Activated CD4-positive, alpha-beta T cell treated with anti-CD3 and anti-CD28 coated beads for 36 hours (primary cell): ENCODE measurements around the gene SF3A1. TPM values are rescaled to one million over a fixed set of nuclear protein-coding genes. Genes with fewer than 3 reads are reported as not detected.

Experiments
- ATAC-seq: fragments of 200-7000 bp; cut with Tn5 transposase; one replicate; pipeline ENCODE4 v1.10.0; 2021; ENCODE audit warnings: mild to moderate bottlenecking, moderate library complexity
- CTCF ChIA-PET: fragments of 350-600 bp; sonication (Branson Sonifier 250); formaldehyde crosslinking; loops from one replicate; lab custom pipeline; 2021; ENCODE audit warnings: antibody characterized with exemption; lab: Charles Lee
- POLR2A ChIA-PET: fragments of 350-600 bp; sonication (Branson Sonifier 250); formaldehyde crosslinking; loops from one replicate; lab custom pipeline; 2021; ENCODE audit warnings: antibody characterized with exemption, inconsistent platforms; lab: Charles Lee
- DNase-seq: peaks from one replicate; pipeline ENCODE4 v3.0.0-alpha.2; 2020
- H3K27ac Mint-ChIP-seq: one replicate; pipeline ENCODE4 v1.8.0; 2021; ENCODE audit warnings: mixed read lengths
- H3K27me3 Mint-ChIP-seq: one replicate; pipeline ENCODE4 v1.8.0; 2021; ENCODE audit warnings: mixed read lengths
- H3K36me3 Mint-ChIP-seq: one replicate; pipeline ENCODE4 v1.8.0; 2021; ENCODE audit warnings: low read depth, mixed read lengths
- H3K4me1 Mint-ChIP-seq: one replicate; pipeline ENCODE4 v1.8.0; 2021; ENCODE audit warnings: mixed read lengths
- H3K4me3 Mint-ChIP-seq: one replicate; pipeline ENCODE4 v1.8.0; 2021; ENCODE audit warnings: mild to moderate bottlenecking, moderate library complexity, mixed read lengths
- H3K9me3 Mint-ChIP-seq: one replicate; pipeline ENCODE4 v1.8.0; 2021; ENCODE audit warnings: low read depth, mixed read lengths
- intact Hi-C, 2 experiments: fragments of 100-400 bp; cut with DNase I in 1 of 2; cut with micrococcal nuclease in 1 of 2; formaldehyde crosslinking; loops; one replicate each; pipeline versions ENCODE4 v1.14.2 to v1.15.1; 2022 to 2024; cut with DNase I, micrococcal nuclease
- total RNA-seq, 2 experiments: library from RNA; stranded (reverse); gene quantifications; one replicate each; pipeline ENCODE4 v1.2.3, GENCODE V29; 2021

The SF3A1 gene
- total RNA-seq, 2 experiments from 2014 or later = 254 to 499 TPM

DNA sequence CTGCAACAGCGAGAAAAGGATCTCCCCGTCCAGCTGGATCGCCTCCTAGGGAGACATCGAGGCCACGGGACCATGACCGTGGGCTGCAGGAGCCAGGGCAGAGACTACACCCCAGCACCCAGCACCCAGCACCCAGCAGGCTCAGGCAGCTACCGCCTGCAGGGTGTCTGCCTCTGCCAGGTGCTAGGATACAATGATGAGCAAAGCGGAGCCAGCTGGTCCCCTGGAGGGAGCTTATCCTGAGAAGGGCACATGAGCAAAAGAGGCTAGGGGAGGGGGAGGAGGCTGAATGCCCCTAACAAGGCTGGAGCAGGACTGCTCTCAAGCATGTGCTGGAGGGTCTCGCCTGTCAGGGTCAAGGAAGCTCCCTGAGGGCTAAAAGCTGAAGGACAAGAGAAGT is 62.6 kb downstream of the SF3A1 start:
- CTCF ChIA-PET = interaction anchor here (0.7 to 1.0 kb wide), 2 partner anchors 11 to 150 kb away, joined by 3 read pairs; no protein-coding TSS in a partner anchor
- Mint-ChIP-seq H3K4me3 (no peak overlapping the region), H3K36me3 (peaks cover 24% of the 10 kb centered on the region), H3K27me3 (no peaks in the 10 kb centered on the region), H3K27ac (peak overlapping the region; percentile 4), H3K9me3 (no peaks in the 10 kb centered on the region), H3K4me1 (peaks cover 48% of the 10 kb centered on the region)
- DNase-seq (no peak), ATAC-seq (no peak)
- intact Hi-C loops = no loop called here
- POLR2A ChIA-PET = no interaction called here

DNA sequence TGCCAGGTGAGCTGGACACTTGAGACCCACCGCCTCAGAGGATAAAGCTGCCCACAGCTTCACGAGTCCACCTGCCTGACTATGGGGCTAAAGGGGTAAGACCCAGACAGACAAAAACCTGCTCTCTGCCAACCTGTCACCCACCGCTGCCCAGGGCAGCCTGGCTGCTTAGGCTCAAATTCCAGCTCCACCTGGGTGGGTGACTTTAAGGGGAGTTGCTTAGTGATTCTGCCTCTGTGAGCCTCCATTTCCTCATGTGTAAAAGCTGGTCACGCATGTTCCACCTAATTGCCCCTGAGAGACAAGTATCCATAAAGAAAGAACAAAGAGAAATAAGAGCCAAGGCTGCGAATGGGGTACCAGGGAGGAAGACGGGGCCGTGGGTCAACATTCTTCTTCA is 63.7 kb downstream of the SF3A1 start:
- peaks cover 40% of the 10 kb centered on the region for H3K4me1 Mint-ChIP-seq
- H3K27ac Mint-ChIP-seq = no peak overlapping the region

GRCh38 chr22:30292069-30292970 is 64.4 kb downstream of the SF3A1 start:
- ChIA-PET POLR2A (interaction anchor here (1.2 to 1.6 kb wide), 2 partner anchors 8 to 13 kb away, joined by 3 read pairs; no protein-coding TSS in a partner anchor), CTCF (interaction anchor here (0.6 to 6.5 kb wide), 4 partner anchors 11 to 131 kb away, joined by 4 to 202 read pairs (median 34); partner anchors contain the start of genes MTFP1 and RNF215)
- Mint-ChIP-seq H3K27me3 (no peaks in the 10 kb centered on the region), H3K36me3 (peaks cover 15% of the 10 kb centered on the region), H3K4me3 (no peak overlapping the region), H3K27ac (no peak overlapping the region), H3K9me3 (no peaks in the 10 kb centered on the region), H3K4me1 (peaks cover 37% of the 10 kb centered on the region)
- intact Hi-C loops = no loop called here
- no peak for ATAC-seq
- DNase-seq = no peak

More for the DNA sequence above, 63.7 kb downstream of the SF3A1 start:
- ChIA-PET CTCF (interaction anchor here (0.6 to 6.5 kb wide), 2 partner anchors 95 to 112 kb away, joined by 4 to 202 read pairs; partner anchors contain the start of gene RNF215), POLR2A (no interaction called here)
- Mint-ChIP-seq H3K36me3 (peaks cover 17% of the 10 kb centered on the region), H3K27me3 (no peaks in the 10 kb centered on the region), H3K9me3 (no peaks in the 10 kb centered on the region), H3K4me3 (no peak overlapping the region)
- no peak for ATAC-seq
- intact Hi-C loops = no loop called here
- DNase-seq = no peak

- DNase-seq (no peak), ATAC-seq (no peak)
- H3K4me3 Mint-ChIP-seq = no peak overlapping the region
- H3K4me1 Mint-ChIP-seq = peaks cover 31% of the 10 kb centered on the region
- CTCF ChIA-PET = interaction anchor here (0.6 to 6.5 kb wide), 4 partner anchors 12 to 132 kb away, joined by 3 to 202 read pairs (median 34); partner anchors contain the start of genes MTFP1 and RNF215
- H3K36me3 Mint-ChIP-seq = peaks cover 15% of the 10 kb centered on the region
- intact Hi-C loops = no loop called here
- POLR2A ChIA-PET = interaction anchor here (0.6 to 1.6 kb wide), 3 partner anchors 9 to 61 kb away, joined by 3 read pairs; no protein-coding TSS in a partner anchor
- no peaks in the 10 kb centered on the region for H3K9me3 Mint-ChIP-seq
- H3K27ac Mint-ChIP-seq = no peak overlapping the region
- no peaks in the 10 kb centered on the region for H3K27me3 Mint-ChIP-seq
These were observed 65.4 kb downstream of the SF3A1 start for GRCh38 chr22:30291058-30291892.

DNA sequence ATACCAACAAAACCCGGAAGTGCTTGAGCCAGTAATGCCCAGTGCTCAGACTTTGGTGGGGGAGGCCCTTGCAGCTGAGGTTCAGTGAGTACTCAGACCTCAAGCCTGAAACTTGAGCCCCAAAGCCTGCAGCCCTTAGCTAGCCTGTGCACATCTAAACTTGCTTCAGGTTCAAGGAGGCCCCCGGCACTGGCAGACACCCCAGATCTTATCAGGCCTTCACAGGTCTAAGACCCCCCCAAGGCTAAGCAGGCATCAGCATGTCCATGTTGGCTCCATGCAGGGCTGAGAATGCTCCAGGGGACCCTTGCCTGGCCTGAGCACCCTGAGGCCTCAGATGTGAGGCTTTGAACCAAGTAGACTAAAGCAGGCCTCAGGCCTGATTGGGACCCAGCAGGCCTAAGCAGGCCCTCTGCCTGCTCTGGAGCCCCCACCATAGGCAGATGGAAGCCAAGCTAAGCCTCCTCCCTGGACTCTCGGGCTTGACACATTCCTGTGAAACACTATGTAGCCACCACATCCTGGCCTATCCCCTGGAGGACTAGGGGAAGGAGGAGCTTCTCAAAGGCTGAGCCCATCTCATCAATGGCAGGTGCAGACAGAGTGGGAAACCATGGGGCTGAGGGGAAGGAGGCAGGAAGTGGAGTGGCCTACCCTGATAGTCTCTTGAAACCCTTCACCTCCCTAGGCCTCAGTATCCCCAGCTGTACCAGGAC is 66.2 kb downstream of the SF3A1 start:
- Mint-ChIP-seq H3K9me3 (no peaks in the 10 kb centered on the region), H3K27me3 (no peaks in the 10 kb centered on the region), H3K4me1 (peaks cover 23% of the 10 kb centered on the region), H3K36me3 (peaks cover 15% of the 10 kb centered on the region), H3K27ac (no peak overlapping the region), H3K4me3 (peak overlapping the region; percentile 72)
- no peak for DNase-seq
- intact Hi-C loops = no loop called here
- CTCF ChIA-PET = interaction anchor here (0.6 to 6.5 kb wide), 8 partner anchors 13 to 185 kb away, joined by 3 to 202 read pairs (median 41); partner anchors contain the start of genes MTFP1, RNF215, SEC14L2 and TBC1D10A
- POLR2A ChIA-PET = interaction anchor here (0.5 to 1.6 kb wide), 2 partner anchors 14 to 181 kb away, joined by 3 to 4 read pairs; no protein-coding TSS in a partner anchor
- no peak for ATAC-seq

DNA sequence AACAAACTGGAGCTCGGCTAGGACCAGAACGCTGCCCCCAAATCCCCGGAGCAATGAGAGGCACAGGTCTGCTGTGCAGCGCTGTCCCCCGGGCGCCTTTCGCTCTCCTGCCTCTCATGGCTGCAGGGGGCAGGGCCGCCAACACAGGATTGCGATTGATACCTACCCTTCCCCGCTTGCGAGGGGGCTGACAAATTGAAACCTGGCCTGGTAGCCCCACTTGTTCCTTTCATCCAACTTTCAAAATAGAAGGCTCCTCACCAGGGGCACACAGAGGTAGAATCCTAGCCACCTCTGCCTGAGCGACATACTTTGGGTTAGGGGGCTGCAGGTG is 66.7 kb downstream of the SF3A1 start:
- H3K27me3 Mint-ChIP-seq = no peaks in the 10 kb centered on the region
- no peaks in the 10 kb centered on the region for H3K9me3 Mint-ChIP-seq
- H3K4me3 Mint-ChIP-seq = peak overlapping the region; percentile 72
- DNase-seq (no peak), ATAC-seq (peak; percentile 24)
- H3K36me3 Mint-ChIP-seq = peaks cover 15% of the 10 kb centered on the region
- intact Hi-C loops = loop anchor here (1.0 to 2.0 kb wide), 7 partner anchors 13 to 523 kb away; partner anchors contain the start of genes SF3A1 (in 2 of the 2), TBC1D10A (in 1 of the 2), UQCR10 (in 1 of the 2) and ZMAT5 (in 1 of the 2)
- peaks cover 23% of the 10 kb centered on the region for H3K4me1 Mint-ChIP-seq
- CTCF ChIA-PET = interaction anchor here (3.4 to 6.5 kb wide), 6 partner anchors 14 to 184 kb away, joined by 17 to 202 read pairs (median 48); partner anchors contain the start of genes MTFP1, RNF215, SEC14L2 and TBC1D10A
- H3K27ac Mint-ChIP-seq = peak overlapping the region; percentile 72
- POLR2A ChIA-PET = interaction anchor here (0.5 kb wide), 1 partner anchor 181 kb away, joined by 4 read pairs; no protein-coding TSS in a partner anchor

DNA sequence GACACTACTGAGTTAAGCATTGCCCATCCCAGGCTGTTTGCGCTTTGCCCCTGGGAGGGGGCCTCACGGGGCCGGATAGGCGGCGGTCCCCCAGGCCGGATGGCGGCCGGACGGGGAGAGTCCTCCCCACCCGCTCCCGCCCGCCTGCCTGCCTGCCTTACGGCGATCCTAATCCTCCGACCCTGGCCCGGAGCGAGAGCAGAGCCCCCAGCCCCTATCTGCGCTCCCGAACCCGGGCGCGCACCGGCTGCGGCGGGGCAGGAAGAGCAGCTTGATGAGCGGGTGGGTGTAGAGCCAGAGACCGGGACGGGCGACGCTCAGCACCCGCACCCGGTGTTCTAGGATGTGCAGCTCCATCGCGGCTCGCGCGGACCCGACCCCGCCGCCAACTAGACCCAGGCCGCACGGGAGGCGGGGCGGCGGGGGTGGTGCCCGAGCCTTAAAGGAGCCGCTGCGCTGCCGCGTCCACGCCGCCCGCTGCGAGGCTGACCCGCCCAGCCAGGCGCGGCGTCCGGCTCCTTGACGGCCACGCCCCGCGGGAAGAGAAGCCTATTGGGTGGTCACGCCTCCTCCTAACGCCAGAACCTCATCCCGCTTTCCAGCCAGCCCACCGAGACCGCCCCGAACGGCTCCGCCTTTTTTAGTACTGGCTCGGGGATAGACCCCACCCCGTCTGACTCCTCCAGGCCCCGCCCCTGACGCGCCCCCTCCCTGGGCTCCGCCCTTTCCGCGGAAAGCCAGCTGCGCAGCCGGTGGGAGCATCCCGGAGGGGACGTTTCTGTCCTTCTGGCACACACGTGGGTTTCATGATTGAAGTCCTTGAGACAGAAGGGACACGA is 67.3 kb downstream of the SF3A1 start, which contains the start of gene CASTOR1:
Gene CASTOR1, minus strand, starts transcription at position 365 of the 839 bp plus-strand sequence. Its CDS starts 8 bp downstream, at position 357.
- CTCF ChIA-PET = interaction anchor here (0.6 to 6.5 kb wide), 18 partner anchors 11 to 183 kb away, joined by 3 to 202 read pairs (median 14); partner anchors contain the start of genes CCDC157, MTFP1, RNF215 and SEC14L2
- DNase-seq (peak; percentile 93), ATAC-seq (peak; percentile 88)

GRCh38 chr22:30288419-30289140 is 68.1 kb downstream of the SF3A1 start:
- no peak for DNase-seq
- POLR2A ChIA-PET = interaction anchor here (0.6 to 1.4 kb wide), 6 partner anchors 38 to 92 kb away, joined by 3 to 5 read pairs (median 4); partner anchors contain the start of genes CCDC157, SF3A1 and TBC1D10A
- peaks cover 23% of the 10 kb centered on the region for H3K4me1 Mint-ChIP-seq

More for the DNA sequence above, 67.3 kb downstream of the SF3A1 start, which contains the start of gene CASTOR1:
- Mint-ChIP-seq H3K27ac (peak within 1 kb of the TSS; percentile 72), H3K4me3 (peak within 1 kb of the TSS; percentile 72), H3K4me1 (peaks cover 23% of the 10 kb centered on the region), H3K27me3 (no peaks in the 10 kb centered on the region), H3K36me3 (peaks cover 15% of the 10 kb centered on the region), H3K9me3 (no peaks in the 10 kb centered on the region)
- intact Hi-C loops = loop anchor here (1.0 to 2.0 kb wide), 7 partner anchors 13 to 522 kb away; partner anchors contain the start of genes SF3A1 (in 2 of the 2), TBC1D10A (in 1 of the 2), UQCR10 (in 1 of the 2) and ZMAT5 (in 1 of the 2)
- POLR2A ChIA-PET = interaction anchor here (0.5 to 1.4 kb wide), 2 partner anchors 92 to 182 kb away, joined by 4 to 5 read pairs; no protein-coding TSS in a partner anchor

More at GRCh38 chr22:30288419-30289140, 68.1 kb downstream of the SF3A1 start:
- ATAC-seq = no peak
- peak overlapping the region; percentile 72 for H3K4me3 Mint-ChIP-seq
- H3K9me3 Mint-ChIP-seq = no peaks in the 10 kb centered on the region
- H3K27me3 Mint-ChIP-seq = no peaks in the 10 kb centered on the region
- CTCF ChIA-PET = interaction anchor here (0.6 to 6.5 kb wide), 53 partner anchors 9 to 533 kb away, joined by 3 to 202 read pairs (median 6); partner anchors contain the start of genes CCDC157, MTFP1, OSM and RNF215
- peaks cover 8% of the 10 kb centered on the region for H3K36me3 Mint-ChIP-seq
- H3K27ac Mint-ChIP-seq = no peak overlapping the region
- intact Hi-C loops = loop anchor here (1.0 to 2.0 kb wide), 8 partner anchors 14 to 521 kb away; partner anchors contain the start of genes SF3A1 (in 2 of the 2), TBC1D10A (in 1 of the 2), UQCR10 (in 1 of the 2) and ZMAT5 (in 1 of the 2)
